MCF 10A (cell line): ENCODE data around the gene XPNPEP1. TPM values are rescaled to one million over a fixed set of nuclear protein-coding genes. Genes with fewer than 3 reads are reported as not detected.

ENCODE experiments used
- BruUV-seq: library from RNA; stranded (reverse); fragments of 400-500 nt; replicated peaks from 2 replicates; lab custom pipeline; 2021; lab: Mats Ljungman, UMichigan
- CTCF ChIA-PET: fragments of 300-600 bp; sonication (Branson Sonifier 250); formaldehyde crosslinking; extraction: SDS; loops from one replicate; lab custom pipeline; 2021; ENCODE audit warnings: antibody characterized with exemption, inconsistent platforms; lab: Yijun Ruan, JAX
- POLR2A ChIA-PET: fragments of 300-600, 350-650 bp; sonication (Branson Sonifier 250); formaldehyde crosslinking; extraction: SDS; loops from one replicate; lab custom pipeline; 2020; ENCODE audit warnings: antibody characterized with exemption, inconsistent platforms; lab: Yijun Ruan, JAX
- DNase-seq: peaks from one replicate; pipeline ENCODE4 v3.0.0-alpha.2; 2018; ENCODE audit not compliant: unreplicated experiment
- H3K27ac Mint-ChIP-seq: one replicate; pipeline ENCODE4 v1.8.0; 2022; ENCODE audit warnings: mild to moderate bottlenecking, low read depth, mixed read lengths; ENCODE audit not compliant: unreplicated experiment
- H3K27me3 Mint-ChIP-seq: one replicate; pipeline ENCODE4 v1.8.0; 2022; ENCODE audit warnings: mixed read lengths; ENCODE audit not compliant: insufficient read depth, unreplicated experiment
- H3K36me3 Mint-ChIP-seq: one replicate; pipeline ENCODE4 v1.8.0; 2022; ENCODE audit warnings: mild to moderate bottlenecking, moderate library complexity, mixed read lengths; ENCODE audit not compliant: insufficient read depth, unreplicated experiment
- H3K4me1 Mint-ChIP-seq: one replicate; pipeline ENCODE4 v1.8.0; 2022; ENCODE audit warnings: mixed read lengths; ENCODE audit not compliant: insufficient read depth, unreplicated experiment
- H3K4me3 Mint-ChIP-seq: one replicate; pipeline ENCODE4 v1.8.0; 2022; ENCODE audit warnings: mild to moderate bottlenecking, moderate library complexity, mixed read lengths; ENCODE audit not compliant: unreplicated experiment
- H3K9me3 Mint-ChIP-seq: one replicate; pipeline ENCODE4 v1.8.0; 2022; ENCODE audit warnings: mixed read lengths; ENCODE audit not compliant: unreplicated experiment
- intact Hi-C: fragments of 100-400 bp; cut with micrococcal nuclease; formaldehyde crosslinking; loops from 2 replicates; pipeline ENCODE4 v1.14.1; 2022
- total RNA-seq: library from RNA; stranded (reverse); gene quantifications from 2 replicates; pipeline ENCODE4 v1.2.3, GENCODE V29; 2022
- TF ChIP-seq, protein P1 (sequence below): fragments of 200-600 bp; IDR thresholded peaks from one replicate; pipeline ENCODE4 v1.8.0; 2022; ENCODE audit warnings: antibody characterized with exemption, mild to moderate bottlenecking; ENCODE audit not compliant: unreplicated experiment

XPNPEP1 gene
- total RNA-seq, 1 experiment from 2014 or later = 52.1 TPM

DNA sequence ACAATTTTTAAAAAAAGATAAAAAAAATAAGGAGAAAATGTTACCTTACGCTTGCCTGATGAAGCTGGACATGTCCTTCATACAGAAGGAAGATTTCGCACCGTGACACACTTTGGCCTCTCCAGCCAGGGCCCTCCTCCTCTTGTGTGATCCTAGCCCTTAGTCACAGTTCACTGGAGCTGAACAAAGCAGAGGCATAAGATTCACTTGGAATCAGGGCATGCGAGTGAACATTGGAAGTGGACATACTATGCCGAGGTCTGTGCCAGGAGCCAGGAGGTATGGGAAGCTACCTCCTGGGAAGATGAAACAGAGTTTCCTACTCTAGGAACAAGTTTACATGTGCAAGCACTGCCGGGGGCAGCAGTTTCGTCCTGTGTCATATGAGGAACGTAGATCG, 91.5 kb downstream of the XPNPEP1 start:
- POLR2A ChIA-PET = no interaction called here
- TF ChIP-seq, protein P1, sequence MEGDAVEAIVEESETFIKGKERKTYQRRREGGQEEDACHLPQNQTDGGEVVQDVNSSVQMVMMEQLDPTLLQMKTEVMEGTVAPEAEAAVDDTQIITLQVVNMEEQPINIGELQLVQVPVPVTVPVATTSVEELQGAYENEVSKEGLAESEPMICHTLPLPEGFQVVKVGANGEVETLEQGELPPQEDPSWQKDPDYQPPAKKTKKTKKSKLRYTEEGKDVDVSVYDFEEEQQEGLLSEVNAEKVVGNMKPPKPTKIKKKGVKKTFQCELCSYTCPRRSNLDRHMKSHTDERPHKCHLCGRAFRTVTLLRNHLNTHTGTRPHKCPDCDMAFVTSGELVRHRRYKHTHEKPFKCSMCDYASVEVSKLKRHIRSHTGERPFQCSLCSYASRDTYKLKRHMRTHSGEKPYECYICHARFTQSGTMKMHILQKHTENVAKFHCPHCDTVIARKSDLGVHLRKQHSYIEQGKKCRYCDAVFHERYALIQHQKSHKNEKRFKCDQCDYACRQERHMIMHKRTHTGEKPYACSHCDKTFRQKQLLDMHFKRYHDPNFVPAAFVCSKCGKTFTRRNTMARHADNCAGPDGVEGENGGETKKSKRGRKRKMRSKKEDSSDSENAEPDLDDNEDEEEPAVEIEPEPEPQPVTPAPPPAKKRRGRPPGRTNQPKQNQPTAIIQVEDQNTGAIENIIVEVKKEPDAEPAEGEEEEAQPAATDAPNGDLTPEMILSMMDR = no peak
- H3K36me3 Mint-ChIP-seq = no peaks in the 10 kb centered on the region
- CTCF ChIA-PET = no interaction called here
- no peak overlapping the region for H3K27ac Mint-ChIP-seq
- BruUV-seq = no TSS peak
- H3K9me3 Mint-ChIP-seq = no peaks in the 10 kb centered on the region
- intact Hi-C loops = no loop called here
- no peak for DNase-seq
- H3K4me1 Mint-ChIP-seq = no peaks in the 10 kb centered on the region
- H3K27me3 Mint-ChIP-seq = no peaks in the 10 kb centered on the region
- H3K4me3 Mint-ChIP-seq = no peak overlapping the region

DNA sequence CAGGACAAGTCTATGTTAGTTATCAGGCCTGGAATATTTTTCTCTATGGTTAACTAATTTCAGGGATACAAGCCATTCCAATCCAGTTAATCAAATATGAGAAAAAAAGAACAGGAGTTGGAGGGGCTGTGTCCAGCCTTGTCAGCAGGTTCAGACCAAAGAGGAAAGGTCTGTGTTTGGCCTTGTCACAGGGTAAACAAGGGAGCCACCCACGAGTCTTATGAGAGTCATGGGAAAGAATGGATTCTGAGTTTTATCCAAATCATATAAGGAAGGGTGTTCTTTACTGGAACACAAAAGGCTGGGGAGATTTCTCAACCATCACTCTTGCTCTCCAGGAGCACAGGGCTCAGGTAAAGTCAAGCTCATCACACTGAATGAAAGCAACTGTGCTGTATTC, 99.1 kb downstream of the XPNPEP1 start:
- no TSS peak for BruUV-seq
- POLR2A ChIA-PET = no interaction called here
- intact Hi-C loops = no loop called here
- DNase-seq = no peak
- no peaks in the 10 kb centered on the region for H3K36me3 Mint-ChIP-seq
- H3K4me3 Mint-ChIP-seq = no peak overlapping the region
- H3K27ac Mint-ChIP-seq = no peak overlapping the region
- H3K4me1 Mint-ChIP-seq = no peaks in the 10 kb centered on the region
- no peaks in the 10 kb centered on the region for H3K9me3 Mint-ChIP-seq
- TF ChIP-seq, protein P1 = no peak
- no peaks in the 10 kb centered on the region for H3K27me3 Mint-ChIP-seq
- CTCF ChIA-PET = interaction anchor here (0.6 kb wide), 1 partner anchor 1093 kb away, joined by 3 read pairs; no protein-coding TSS in a partner anchor

DNA sequence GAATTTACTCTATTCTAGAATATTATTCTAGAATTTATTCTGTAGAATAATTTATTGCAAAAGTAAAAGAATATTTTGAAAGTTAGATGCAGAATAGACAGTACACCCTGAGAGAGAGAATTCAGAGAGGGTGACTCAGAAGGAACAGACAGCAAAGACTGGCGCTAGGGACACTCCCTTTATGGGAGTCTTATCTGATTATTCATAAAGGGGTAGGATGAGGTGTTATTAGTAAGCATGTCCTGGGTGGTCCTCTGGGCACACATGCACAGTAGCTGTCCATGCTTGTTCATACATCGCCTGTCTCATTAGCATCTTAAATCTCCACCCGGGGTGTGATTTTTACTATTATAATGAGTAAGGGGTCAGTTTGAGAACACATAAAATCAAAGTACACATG, 100.1 kb downstream of the XPNPEP1 start:
- Mint-ChIP-seq H3K4me3 (no peak overlapping the region), H3K27me3 (no peaks in the 10 kb centered on the region), H3K27ac (no peak overlapping the region), H3K9me3 (no peaks in the 10 kb centered on the region), H3K4me1 (no peaks in the 10 kb centered on the region), H3K36me3 (no peaks in the 10 kb centered on the region)
- CTCF ChIA-PET = interaction anchor here (0.6 to 0.8 kb wide), 2 partner anchors 49 to 1111 kb away, joined by 3 read pairs; no protein-coding TSS in a partner anchor
- intact Hi-C loops = no loop called here
- TF ChIP-seq, protein P1 = no peak
- peak; percentile 6 for DNase-seq
- POLR2A ChIA-PET = no interaction called here
- no TSS peak for BruUV-seq

DNA sequence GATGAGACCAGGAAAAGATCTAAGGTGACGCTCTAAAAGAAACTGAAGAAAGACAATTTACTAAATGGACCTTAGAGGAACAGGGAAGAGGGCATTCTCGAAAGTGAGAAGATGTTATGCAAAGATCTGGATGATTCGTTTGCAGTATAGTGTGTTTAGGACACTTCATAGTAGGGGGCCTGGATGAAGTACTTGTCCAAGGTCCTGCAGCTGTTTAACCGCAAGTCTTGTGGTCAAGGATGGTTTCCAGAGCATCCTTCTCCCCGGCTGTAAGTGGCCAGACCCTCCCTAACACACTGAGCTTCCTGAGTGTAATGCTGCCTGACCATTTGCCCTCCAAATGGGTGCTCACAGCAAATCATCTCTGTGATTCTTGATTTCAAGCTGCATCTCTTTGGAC, 101.6 kb downstream of the XPNPEP1 start:
- no peak overlapping the region for H3K4me3 Mint-ChIP-seq
- intact Hi-C loops = no loop called here
- H3K27ac Mint-ChIP-seq = no peak overlapping the region
- H3K9me3 Mint-ChIP-seq = no peaks in the 10 kb centered on the region
- CTCF ChIA-PET = interaction anchor here (1.2 kb wide), 1 partner anchor 18 kb away, joined by 4 read pairs; no protein-coding TSS in a partner anchor
- POLR2A ChIA-PET = no interaction called here
- TF ChIP-seq, protein P1 = no peak
- H3K36me3 Mint-ChIP-seq = no peaks in the 10 kb centered on the region
- no peaks in the 10 kb centered on the region for H3K27me3 Mint-ChIP-seq
- H3K4me1 Mint-ChIP-seq = no peaks in the 10 kb centered on the region
- DNase-seq = no peak
- BruUV-seq = no TSS peak
